Neural cell (in vitro differentiated cells): ENCODE measurements around the gene HTR7.

Source experiments
- EZH2 ChIP-seq: fragments of 200-600, 300-800 bp; shearing (Covaris generic), sonication (generic); IDR thresholded peaks from 2 replicates; pipeline ENCODE4 v1.6.1; 2014; ENCODE audit warnings: antibody characterized with exemption, low read length, borderline replicate concordance, mild to moderate bottlenecking; ENCODE audit not compliant: insufficient read depth, poor library complexity, severe bottlenecking
- POLR2AphosphoS5 ChIP-seq: IDR thresholded peaks from 2 replicates; pipeline ENCODE4 v1.6.1; 2012
- RAD21 ChIP-seq: fragments of 450-650 bp; conservative IDR thresholded peaks from 2 replicates; pipeline ENCODE4 v1.6.1; 2014; ENCODE audit warnings: antibody characterized with exemption, mild to moderate bottlenecking, moderate library complexity
- SMC3 ChIP-seq: fragments of 450-650 bp; conservative IDR thresholded peaks from 2 replicates; pipeline ENCODE4 v1.6.1; 2014; ENCODE audit warnings: antibody characterized with exemption, mild to moderate bottlenecking, moderate library complexity; ENCODE audit not compliant: poor library complexity
- TAF1 ChIP-seq: IDR thresholded peaks from 2 replicates; pipeline ENCODE4 v1.6.1; 2012; ENCODE audit warnings: low read depth
- TF ChIP-seq, protein P1 (sequence below): fragments of 450-650 bp; IDR thresholded peaks from 2 replicates; pipeline ENCODE4 v1.5.1; 2014; ENCODE audit warnings: antibody characterized with exemption, mild to moderate bottlenecking, moderate library complexity; ENCODE audit not compliant: poor library complexity, severe bottlenecking
- TF ChIP-seq, protein P2 (sequence below): IDR thresholded peaks from 2 replicates; pipeline ENCODE4 v1.6.1; 2012; ENCODE audit warnings: borderline replicate concordance

- TF ChIP-seq, protein P1, sequence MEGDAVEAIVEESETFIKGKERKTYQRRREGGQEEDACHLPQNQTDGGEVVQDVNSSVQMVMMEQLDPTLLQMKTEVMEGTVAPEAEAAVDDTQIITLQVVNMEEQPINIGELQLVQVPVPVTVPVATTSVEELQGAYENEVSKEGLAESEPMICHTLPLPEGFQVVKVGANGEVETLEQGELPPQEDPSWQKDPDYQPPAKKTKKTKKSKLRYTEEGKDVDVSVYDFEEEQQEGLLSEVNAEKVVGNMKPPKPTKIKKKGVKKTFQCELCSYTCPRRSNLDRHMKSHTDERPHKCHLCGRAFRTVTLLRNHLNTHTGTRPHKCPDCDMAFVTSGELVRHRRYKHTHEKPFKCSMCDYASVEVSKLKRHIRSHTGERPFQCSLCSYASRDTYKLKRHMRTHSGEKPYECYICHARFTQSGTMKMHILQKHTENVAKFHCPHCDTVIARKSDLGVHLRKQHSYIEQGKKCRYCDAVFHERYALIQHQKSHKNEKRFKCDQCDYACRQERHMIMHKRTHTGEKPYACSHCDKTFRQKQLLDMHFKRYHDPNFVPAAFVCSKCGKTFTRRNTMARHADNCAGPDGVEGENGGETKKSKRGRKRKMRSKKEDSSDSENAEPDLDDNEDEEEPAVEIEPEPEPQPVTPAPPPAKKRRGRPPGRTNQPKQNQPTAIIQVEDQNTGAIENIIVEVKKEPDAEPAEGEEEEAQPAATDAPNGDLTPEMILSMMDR = peak; percentile 91
- no peak for TF ChIP-seq EZH2
- TF ChIP-seq POLR2AphosphoS5 = no peak
- peak; percentile 63 for TF ChIP-seq RAD21
- TF ChIP-seq SMC3 = peak; percentile 69
- TF ChIP-seq, protein P2, sequence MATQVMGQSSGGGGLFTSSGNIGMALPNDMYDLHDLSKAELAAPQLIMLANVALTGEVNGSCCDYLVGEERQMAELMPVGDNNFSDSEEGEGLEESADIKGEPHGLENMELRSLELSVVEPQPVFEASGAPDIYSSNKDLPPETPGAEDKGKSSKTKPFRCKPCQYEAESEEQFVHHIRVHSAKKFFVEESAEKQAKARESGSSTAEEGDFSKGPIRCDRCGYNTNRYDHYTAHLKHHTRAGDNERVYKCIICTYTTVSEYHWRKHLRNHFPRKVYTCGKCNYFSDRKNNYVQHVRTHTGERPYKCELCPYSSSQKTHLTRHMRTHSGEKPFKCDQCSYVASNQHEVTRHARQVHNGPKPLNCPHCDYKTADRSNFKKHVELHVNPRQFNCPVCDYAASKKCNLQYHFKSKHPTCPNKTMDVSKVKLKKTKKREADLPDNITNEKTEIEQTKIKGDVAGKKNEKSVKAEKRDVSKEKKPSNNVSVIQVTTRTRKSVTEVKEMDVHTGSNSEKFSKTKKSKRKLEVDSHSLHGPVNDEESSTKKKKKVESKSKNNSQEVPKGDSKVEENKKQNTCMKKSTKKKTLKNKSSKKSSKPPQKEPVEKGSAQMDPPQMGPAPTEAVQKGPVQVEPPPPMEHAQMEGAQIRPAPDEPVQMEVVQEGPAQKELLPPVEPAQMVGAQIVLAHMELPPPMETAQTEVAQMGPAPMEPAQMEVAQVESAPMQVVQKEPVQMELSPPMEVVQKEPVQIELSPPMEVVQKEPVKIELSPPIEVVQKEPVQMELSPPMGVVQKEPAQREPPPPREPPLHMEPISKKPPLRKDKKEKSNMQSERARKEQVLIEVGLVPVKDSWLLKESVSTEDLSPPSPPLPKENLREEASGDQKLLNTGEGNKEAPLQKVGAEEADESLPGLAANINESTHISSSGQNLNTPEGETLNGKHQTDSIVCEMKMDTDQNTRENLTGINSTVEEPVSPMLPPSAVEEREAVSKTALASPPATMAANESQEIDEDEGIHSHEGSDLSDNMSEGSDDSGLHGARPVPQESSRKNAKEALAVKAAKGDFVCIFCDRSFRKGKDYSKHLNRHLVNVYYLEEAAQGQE = no peak
- TF ChIP-seq TAF1 = no peak
Measured at GRCh38 chr10:90857635-90858460, at the start of gene HTR7.
